Activated CD8-positive, alpha-beta memory T cell treated with anti-CD3 and anti-CD28 coated beads, Interleukin-2, amount 50 U/mL, for 24 hours (primary cell): ENCODE data around the gene SMIM20.
"Not testable (repeated sequence)": the region's sequence is repeated elsewhere in the genome, so short reads cannot be mapped to it uniquely, and the experiment has no call there.

ENCODE experiments used
- DNase-seq: peaks from one replicate; pipeline ENCODE4 v3.0.0-alpha.2; 2020; ENCODE audit errors: extremely low read depth

The SMIM20 gene

DNA sequence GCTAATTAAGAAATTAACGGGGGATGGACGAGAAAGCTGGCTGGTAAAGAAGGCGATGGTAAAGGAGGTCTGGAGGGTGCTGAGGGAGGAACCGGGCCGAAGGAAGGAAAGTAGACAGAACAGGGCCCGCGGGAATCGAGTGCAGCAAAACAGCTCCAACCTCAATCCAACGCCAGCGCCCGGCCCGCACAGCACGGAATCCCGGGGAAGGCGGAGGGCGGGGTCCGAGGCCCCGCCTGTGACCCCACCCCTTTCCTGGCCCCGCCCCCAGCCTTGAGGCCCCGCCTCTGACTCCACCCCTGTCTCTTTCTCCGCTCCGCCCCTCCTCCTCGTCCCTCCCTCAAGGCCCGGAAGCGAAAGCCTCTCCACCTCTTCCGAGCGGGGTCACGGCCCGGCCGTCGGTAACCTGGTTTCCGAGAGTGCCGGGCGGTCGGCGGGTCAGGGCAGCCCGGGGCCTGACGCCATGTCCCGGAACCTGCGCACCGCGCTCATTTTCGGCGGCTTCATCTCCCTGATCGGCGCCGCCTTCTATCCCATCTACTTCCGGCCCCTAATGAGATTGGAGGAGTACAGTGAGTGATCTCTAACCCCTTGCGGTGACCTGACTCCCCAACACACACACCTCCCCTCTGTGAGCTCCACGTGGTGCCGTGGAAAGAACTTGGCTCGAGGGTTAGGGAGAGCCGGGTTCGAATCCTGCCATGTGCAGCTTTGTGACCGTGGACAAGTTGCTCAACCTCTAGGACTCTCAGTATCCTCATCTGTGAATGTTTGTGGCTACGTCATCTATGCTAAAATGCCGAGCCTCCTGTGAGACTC, at the start of gene SMIM20:
TSS of gene SMIM20 (plus strand) at position 370 of the 819 bp plus-strand sequence. CDS start at position 464, 94 bp downstream.
- peak; percentile 63 for DNase-seq

DNA sequence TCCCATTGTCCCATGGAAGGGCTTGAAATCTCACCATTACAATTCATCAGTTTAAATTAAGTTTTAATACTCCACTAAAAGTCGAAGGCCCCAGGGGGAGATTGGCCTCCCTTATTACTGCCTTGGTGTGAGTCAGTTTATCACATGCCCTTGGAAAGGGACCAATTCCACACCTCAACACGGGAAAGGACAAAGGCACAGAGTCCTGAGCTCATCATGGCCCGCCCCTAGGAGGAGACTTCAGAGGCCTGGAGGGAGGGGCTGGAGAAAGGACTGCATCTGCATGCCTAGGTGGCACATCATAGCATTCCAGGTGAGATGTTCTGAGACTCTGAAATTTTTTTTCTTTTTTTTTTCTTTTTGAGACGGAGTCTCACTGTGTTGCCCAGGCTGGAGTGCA, 48.4 kb upstream of the SMIM20 start:
- DNase-seq: no peak

DNA sequence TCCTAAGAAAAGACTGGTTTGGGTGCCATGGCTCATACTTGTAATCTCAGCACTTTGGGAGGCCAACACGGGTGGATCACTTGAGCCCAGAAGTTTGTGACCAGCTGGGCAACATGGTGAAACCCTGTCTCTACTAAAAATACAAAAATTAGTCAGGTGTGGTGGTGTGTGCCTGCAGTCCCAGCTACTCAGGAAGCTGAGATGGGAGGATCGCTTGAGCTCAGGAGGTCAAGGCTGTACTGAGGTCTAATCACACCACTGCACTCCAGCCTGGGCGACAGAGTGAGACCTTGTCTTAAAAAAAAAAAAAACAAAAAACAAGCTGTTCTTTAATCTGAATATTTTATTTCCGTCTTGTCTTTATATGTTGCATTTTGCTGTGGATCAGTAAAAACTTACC, 47.6 kb upstream of the SMIM20 start:
- DNase-seq: not testable (repeated sequence)

DNA sequence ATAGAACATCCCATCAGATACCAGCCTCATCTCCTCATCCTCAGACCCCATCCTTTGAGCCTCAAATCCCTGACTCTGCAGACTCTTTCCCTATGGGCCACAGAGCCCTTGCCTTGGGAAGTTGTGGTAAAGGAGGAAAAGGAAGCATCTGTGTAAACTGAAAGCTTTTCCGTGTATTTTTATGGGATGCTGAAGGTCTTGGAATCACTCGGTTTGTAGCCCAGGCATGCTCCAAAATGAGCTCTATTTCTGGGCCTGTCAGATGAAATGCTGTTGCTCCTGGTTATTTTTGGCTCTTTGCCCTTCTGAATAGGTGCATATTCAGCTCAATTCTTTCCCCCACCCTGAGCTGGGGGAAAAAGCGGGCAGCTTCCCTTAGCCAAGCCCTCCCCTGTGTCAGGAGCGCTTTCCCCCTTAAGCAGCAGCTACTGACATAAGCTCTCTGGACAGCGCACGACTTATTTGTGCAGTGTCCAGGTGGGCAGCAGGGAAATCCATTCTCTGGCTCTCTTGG, 46.2 kb upstream of the SMIM20 start:
- no peak for DNase-seq

DNA sequence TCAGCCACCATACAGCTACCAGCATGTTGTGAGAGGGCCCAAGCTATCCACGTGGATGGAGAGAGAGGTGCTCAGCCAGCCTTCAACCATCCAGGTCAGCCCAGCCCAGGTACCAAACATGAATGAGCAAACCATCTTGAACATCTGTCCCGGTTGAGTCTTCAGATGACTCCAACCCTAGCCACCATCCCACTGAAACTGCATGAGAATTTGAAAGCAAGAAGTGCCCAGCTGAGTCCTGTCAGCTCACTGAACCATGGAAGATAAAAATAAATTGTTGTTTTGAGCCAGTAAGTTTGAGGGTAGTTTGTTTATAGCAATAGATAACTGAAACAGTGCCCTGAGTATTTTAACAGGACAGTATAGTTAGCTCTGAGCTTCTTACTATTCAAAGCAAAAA, 43.9 kb upstream of the SMIM20 start:
- DNase-seq: no peak

DNA sequence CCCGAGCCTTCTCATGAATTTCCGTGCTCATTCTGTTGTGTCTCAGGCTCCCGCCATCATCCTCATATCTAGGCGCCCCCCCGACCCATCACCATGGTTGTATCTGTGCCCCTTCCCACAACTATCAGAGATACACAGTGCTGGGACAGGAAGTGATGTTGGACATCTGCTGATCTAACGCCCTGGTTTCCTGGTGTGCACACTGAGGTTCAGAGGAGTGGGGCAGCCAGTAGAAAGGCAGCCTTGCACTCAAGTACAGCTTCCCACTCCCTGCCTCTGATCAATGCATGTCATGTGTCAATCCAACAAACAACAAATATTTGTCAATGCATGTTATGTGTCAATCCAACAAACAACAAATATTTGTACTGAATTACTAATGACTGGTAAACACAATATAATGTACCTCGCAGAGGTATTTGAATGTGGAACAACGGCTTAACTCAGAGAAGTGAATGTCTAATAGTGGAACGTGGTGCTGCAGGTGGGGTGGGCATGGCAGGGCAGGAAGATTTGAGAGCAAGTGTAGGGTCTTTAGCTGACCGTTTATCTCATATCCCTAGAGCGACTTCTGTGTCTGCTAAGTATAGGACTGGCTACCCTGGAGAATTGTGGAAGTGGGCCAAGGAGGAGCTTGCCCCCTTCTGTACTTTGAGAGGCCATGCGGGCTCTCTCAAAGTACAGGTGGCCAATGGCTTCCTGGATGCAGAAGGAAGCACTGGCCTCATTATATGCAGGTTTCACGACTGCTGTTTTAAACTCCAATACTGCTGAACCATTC, 41.0 kb upstream of the SMIM20 start:
- DNase-seq: no peak

DNA sequence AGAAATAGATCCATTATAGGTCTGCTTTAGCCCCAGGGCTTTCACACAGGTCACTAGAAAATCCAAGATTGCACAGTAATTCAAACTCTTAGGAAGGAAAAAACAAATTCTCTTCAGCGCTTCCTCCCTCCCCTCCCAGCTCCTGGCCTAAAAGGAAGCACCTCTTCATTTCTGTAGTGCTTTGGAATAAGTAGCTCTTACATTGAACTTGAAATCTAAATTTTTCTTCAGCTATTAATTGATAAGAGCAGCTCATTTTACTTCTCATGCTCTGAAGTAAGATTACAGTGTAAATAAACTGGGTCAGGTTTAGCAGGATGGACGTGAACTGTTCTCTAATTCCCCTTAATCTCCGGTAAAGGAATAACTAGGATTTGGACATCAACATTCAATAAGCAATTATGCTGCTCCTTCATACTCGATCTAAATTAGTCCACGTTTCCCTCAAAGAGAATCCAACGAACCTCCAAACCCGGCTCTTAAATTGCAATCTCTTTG, 40.3 kb upstream of the SMIM20 start:
- no peak for DNase-seq

DNA sequence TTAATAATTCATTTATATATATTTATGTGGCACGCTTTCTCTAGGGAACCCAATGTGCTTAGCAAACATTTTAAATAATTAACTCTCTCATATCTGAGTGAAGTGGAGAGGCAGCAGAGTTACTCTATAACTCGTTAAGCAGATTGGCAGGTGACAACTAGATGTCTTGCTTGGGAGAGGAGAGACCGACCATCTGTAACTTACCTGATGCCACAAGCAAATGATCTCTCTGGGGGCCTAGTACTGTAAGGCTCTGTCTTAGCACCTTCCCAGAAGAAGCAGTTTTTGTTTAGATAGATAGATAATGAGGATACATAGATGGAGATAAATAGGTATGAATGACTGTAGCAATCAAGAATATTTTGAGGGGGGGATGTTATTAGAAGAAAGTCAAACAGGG, 39.4 kb upstream of the SMIM20 start:
- no peak for DNase-seq

DNA sequence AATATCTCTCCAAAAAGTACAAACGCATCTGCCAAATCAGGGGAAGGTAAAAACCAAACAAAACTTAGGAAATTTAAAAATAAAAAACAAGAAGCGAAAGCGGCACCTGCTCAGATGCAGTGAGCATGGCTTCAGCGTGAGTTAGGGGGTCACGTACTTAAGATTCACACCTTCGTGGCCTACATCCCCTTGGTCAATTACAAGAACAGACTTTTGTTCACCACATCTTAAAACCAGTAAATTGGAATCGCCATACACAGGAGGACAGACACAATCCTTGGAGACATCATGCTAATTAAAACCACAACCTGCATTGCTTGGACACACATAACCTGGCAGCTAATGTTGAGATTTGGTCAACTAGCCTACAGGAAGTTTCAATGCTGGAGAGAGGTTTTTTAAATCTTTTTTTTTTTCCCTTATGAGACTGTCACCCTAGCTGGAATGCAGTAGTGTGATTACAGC, 38.7 kb upstream of the SMIM20 start:
- no peak for DNase-seq

DNA sequence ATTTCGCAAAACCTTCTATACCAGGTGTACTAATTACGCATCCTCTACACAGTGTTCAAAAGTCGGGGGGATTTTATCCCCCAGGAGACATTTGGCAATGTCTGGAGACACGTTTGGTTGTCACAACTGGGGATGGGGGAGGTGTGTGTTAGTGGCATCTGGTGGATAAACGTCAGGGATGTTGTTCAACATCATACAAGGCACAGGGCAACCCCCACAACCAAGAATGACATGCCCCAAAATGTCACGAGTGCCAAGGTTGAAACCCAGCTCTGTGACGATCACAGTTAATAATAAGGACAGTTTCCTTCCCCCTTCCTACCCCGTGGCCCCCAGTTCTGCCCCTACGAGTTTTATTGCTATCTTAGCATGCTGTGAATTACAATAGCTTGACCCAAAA, 35.3 kb upstream of the SMIM20 start:
- DNase-seq: no peak

DNA sequence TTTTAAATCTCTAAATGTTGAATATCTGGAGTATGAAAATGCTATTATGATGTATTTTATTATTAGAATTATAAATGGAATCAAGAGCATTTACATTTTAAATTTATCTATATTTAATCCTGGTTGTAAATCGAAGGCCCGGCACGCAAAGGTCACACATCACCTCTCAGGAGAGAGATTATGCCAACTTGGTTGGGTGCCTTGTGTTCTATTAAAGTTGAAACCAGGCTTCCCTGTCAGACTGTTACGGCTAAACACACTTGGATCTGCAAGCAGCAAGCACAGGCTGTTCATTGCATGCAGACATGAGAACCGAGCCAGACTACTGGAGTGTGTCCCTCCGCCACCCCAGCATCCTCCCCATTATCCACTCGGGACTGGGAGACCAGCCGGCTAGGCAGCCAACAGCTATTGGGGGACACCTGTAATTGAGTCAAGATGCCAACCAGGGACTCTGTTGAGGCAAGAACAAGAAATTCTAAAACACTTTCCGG, 34.9 kb upstream of the SMIM20 start:
- DNase-seq: no peak

DNA sequence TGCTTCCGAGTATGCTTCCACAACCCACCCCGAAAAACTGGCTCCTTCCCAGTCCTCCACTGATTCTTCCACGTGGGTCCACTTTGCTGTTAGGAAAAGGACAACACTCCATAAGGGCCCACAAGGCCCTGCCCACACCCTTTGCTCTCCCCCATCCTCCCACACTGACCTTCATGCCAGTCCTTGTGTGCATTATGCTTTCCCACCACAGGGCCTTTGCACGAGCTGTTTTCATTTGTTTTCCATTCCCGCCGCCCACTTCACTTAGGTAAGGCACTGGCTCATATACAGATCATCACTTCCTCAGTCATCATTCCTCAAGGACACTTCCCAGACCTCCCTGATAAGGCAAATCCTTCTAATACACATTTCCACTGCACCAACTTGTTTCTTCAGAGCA, 34.4 kb upstream of the SMIM20 start:
- DNase-seq: no peak

DNA sequence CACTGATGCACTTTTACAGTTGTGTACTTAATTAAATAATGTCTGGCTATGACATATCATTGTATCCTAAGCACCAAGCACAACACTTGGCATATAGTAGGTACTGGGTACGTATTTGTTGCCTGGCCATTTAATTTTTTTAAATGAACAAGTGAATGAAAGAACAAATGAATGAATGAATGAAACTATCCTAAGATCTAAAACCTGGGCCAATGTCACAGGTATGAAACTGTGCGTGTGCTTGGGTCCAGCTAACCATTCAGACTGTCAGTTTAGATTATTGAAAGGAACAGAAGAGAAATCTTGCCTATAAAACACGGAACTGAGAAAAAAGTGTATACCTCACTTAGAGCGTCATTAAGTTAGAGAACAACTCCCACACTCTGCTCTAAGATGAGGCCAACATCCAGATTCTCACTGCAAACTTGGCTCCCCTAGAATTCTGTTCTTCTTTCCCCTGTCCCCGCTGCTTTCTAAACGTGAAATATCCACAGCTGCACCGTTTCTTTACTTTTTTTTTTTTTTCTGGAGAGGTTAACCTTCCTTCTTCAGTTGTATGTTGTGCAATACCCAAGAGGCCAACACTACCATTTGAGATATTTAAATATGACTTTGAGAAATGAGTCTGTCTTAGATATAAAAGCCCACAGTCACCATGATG, 33.9 kb upstream of the SMIM20 start:
- DNase-seq: no peak

DNA sequence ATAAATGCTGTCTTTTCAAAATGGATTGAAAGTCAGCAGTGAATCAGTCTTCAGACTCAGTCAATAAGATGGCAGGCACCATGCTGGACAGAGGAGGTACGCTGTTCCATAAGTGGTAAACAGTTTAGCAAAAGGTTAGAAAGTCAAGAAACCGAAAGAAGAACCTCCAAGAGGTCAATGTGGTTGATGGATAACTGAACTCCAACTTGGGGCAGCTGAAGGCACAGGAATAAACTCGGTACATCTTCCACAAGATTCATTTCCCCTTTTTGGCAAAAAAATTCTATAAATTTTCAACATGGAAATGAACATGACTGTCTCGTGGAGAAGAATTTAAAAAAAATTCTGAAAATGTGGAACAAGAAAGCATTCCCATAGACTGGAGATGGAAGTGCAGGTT, 32.8 kb upstream of the SMIM20 start:
- DNase-seq: no peak

DNA sequence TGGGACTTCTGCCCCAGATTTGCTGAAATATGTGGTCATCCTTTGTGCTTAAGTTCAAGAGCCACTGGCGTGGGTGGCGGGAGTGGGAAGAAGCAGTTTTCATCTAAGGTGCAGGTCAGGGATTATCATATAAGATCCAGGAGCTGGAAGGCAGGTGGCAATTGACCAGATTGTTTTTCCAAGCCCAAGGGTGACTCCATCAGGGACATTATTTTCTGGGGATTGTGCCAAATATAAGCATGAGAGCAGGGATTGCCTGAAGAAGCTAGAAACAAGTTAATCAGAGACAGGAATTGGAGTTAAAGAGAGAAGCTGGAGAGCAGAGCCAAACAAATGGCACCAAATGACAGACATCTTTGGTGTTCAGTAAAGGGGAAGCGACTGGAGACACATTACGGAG, 31.8 kb upstream of the SMIM20 start:
- no peak for DNase-seq

DNA sequence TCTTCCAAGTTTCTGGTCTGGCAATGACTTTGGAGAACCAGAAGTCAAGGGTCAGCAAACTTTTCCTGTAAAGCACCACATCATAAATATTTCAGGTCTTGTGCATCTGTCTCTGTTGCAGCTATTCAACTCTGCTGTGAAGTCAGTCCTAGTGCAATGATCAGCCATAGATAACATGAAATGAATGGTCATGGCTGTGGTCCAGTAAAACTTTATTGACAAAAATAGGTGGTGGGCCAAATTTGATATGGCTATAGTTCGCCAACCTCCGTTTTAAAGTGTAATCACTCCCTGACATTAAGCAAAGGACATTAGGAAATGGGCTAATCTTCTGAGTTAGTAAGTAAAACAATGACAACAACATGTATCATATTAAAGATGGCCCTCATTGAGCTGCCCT, 30.5 kb upstream of the SMIM20 start:
- DNase-seq: no peak

DNA sequence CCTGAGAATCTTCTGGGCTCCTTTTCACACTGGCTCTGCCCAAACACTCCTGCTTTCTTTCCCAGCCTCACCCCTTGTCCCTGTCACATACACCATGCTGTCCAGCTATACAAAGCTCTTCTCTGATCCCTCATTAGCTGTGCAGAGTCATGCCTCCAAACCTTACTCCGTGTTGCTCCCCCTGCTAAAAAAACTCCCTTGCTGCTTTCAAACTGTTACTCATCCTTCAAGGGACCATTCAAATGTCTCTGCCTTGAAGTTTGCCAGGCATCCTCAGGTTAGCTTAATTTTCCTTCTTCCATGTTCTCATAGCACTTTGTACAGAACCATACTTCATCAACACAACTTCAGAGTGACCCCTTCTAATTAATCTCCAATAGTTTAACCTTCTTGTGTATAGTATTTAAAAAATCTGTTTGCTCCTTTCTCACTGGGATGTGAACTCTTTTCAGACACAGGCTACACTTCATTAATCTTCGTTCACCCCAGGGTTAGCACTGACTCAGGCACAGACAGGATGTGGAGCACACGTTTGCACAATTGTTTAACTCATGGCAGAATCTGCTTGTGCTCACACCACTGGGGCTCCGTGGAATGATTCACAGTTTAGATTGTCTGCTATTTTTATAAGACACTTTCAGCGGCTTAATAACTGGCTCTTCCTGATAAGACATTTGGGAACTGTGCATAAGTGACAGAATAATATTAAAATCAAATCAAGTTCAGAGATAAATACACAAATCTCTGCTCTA, 29.8 kb upstream of the SMIM20 start:
- no peak for DNase-seq

DNA sequence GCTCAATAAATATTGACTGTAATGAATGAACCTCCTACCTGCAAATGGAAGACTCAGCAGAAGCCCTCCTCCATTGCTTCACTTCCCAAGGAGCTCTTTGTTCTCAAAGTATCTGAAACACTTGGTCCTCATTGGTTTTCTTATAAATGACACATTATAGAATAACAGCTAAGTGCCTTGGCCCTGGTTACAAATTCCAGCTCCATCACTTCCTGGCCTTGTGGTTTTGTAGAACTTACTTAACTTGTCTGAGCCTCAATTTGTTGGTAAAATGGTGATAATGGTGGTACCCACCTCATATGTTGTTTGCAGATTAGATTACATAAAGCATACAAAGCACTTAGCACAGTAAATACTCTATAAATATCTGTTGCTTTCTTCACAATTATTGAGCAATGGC, 25.2 kb upstream of the SMIM20 start:
- no peak for DNase-seq

DNA sequence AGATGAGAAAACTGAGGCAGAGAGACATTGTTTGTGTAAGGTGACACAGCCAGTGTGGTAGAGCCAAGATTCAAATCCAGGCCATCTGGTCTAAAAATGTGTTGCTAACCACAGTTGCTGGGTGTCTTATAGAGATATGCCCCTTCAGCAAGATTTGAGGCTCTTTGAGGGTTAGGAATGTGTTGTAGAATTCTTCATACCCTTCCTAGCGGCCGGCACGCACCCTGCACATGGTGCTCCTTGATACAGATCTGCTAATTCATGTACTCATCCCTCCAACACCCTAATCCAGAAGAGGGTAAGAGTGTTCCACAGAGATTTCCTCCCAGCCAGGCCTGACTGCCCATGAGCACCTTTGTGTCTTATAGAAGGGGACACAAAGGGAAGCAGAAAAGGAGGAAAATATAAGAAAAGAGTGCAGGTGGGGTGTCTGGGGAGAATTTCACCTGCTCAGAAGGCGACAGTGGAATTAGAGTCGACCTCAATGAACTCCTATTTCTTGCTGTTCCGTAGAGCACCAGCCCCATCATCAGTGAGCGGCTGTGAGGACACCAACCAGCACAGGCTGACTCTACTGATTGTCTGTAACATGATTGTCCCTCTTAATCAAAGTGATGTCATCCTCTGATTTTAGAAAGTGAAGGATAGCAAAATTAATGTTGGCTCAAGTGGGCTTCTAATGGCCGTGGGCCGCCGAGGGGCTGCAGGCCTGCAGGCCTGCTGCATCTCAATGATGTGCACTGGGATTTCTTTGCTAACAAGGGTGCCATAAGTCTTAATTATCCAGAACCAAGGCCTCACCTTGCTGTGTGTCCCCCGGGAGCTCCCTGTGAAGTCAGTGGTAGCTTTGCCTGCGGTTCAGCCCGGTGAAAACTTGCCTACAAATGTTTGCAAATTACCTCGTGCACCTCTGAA, 24.2 kb upstream of the SMIM20 start:
- no peak for DNase-seq
